HG03066 (cell line): ENCODE data around the gene KHNYN.

ENCODE experiments used
- ATAC-seq: cut with Tn5 transposase; IDR thresholded peaks from one replicate; pipeline ENCODE4 v1.9.1; 2021; ENCODE audit warnings: low read depth; ENCODE audit not compliant: unreplicated experiment

The KHNYN gene

DNA sequence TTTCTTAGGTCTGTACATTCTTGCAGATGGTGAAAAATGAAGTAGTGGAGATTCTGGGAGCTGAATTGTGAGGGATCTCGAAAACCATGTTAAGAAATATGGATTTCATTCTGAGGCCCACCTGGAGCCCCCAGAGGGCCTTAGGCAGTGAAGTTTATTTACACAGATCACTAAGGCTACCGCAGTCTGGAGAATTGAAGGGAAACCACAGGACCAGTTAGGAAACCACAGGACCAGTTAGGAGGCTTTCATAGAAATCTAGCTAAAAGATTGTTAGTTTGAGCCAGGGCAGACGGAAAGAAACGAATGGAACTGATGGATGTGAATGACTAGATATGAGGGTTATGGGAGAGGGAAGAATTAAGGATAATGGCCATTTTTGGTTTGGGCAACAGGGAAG, 7.5 kb upstream of the KHNYN start:
- ATAC-seq: no peak

DNA sequence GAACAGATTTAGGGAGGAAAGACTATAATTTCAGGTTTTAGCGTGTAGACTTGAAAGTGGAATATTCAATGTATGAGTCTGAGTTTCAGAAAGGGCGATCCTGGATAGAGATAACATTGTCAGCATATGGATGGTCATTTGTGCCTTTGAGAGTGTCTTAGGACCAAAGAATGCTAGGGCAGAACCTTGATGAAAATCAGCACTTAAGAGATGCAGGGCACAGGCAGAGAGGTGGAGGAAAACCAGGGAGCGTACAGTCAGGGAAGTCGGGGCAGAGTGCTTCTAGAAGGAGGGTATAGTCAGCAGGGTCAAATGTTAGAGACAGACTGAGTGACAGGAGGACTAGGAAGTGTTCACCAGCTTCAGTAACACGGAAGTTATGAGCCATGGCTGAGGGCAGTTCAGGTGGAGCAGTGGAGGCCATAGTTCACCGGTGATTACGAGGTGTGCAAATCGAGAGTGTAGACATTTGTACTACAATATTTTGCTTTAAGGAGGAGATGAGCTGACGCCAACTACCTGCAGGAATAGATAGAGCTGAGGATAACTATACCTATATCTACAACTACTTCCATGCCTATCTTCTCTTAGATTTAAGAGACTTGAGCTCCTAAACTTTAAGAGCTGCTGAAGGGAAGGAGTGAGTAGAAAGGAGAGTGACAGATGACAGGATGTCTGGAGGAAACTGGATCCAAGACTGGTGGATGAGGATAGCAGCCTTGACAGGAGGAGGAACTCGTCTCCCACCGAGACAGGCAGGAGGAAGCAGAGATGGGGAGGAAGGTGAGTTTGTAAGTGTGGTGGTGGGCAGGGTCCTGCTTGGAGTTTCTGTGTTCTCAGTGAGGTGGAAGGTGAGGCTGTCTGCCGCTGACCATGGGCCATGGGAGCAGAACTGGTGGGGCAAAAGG, 6.8 kb upstream of the KHNYN start:
- no peak for ATAC-seq

DNA sequence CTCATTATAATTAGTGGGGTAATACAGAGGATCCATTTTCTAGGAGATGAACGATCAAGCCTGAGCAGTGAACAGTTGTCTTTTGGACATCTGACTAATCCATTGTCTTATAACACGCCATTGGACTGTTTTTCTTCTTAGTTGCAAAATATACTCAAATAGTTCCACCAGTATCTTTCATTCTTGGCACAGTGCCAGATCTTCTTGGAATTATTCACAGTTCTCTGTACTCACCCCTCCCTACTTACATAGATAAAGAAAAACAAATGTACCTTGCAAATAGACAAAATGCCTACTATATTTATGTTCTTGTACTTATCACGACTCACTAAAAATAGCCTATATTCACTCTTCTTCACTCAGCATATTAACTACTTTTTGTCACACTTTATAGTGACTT, 4.0 kb upstream of the KHNYN start:
- no peak for ATAC-seq

DNA sequence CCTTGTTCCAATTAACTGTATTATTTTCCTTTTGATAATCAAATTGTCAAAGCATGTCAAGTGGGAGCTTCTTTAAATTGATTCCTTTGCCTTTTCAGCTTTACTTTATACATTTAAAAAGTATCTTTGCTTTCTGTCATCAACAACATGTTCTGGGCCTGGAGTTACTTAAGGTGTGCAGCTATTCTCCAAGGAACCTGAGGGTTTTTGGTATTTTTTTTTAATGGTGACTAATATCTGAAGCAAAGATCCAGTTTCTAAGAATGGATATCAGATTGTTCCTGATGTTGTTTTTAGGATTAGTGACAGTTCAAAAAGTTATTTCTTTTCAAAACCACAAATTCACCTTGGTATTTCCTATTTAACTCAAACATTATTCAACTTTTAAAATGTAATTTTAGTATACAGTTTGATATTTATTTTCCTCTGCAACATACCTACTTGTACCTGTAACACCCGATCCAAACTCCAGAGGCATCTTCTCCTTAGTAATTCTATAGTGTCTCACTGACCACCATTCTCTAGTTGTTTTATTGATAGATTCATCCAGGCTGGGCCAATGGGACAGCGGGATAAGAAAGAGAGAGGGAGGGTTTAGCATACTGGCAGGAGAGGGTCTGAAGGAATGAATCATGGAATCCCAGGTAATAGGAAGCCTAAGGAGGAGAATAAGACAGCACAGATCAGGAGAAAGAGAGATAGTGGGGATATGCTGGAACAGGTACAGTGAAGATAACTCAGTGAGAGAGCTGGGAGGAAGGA, 3.4 kb upstream of the KHNYN start:
- ATAC-seq: no peak

DNA sequence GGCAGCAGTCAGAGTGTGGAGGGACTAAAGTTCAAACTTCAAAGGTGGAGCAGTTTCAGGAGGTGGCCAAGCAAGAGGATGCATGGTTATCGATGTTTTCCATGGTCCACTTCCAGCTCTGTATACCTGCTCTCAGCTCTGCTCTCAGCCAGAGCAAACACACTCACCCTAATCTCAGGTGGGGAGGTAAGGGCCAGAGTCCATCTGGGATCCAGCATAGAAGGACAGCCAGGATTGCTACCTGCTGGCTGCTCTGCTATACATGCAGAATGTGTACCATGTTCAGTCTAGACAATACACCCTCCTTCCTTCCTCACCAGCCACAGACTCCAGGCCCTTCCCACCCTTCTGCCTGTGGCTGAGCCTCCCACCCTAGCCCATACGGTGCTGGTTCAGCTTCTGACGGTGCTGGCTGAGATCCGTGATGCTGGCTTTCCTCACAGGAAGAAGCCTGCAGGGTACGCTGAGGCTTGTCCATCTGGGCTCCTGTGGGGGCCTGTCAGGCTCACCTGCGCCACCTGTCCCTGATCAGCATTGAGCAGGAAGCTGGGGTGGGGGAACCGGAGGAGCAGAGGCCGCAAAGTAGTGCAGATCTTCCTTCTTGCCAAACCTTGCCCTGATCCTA, 2.7 kb upstream of the KHNYN start:
- ATAC-seq: no peak

DNA sequence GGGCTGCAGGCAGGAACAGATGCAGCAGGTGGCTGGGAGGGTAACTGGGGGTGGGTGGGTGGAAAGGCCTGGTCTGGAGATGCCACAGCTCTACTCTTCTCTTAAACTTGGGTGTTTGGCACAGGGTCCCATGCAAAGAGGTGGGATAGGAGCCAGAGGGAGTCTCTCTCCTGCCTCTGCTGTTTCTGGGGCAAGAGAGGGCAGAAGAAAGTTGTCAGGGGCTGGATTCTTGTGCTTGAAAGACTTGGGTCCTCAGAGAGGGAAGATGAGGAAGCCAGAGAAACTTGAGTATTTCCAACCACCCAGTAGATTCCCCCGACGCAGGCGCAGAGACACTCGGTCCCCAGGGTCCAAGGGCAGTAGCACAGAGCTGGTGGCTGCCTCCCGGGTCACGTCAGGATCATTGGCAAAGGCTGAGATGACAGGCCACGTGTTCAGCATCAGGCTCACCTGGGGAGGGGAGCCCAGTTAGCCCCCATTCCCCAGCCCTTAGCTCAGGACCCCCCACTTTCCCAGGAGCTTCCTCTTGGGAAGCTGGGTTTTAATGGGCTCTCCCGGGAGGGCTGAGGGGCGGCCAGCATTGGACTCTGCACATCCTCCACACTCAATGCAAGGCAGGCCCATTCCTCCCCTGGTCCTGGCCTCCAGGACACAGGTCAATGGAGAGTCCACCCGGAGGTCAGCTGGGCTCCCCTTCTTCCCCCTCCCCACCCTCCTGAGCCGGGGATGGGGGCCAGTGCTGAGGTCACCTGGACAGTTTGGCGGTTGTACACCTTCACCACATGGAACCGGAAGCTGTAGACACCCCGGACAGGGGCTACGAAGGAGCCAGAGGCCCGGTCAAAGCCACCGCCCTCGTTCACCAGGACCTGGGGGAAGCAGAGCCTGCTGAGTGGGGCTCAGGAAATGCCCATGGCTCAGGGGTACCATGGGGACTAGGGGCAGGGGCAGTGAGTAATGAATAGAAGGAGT, 1.9 kb upstream of the KHNYN start:
- no peak for ATAC-seq

DNA sequence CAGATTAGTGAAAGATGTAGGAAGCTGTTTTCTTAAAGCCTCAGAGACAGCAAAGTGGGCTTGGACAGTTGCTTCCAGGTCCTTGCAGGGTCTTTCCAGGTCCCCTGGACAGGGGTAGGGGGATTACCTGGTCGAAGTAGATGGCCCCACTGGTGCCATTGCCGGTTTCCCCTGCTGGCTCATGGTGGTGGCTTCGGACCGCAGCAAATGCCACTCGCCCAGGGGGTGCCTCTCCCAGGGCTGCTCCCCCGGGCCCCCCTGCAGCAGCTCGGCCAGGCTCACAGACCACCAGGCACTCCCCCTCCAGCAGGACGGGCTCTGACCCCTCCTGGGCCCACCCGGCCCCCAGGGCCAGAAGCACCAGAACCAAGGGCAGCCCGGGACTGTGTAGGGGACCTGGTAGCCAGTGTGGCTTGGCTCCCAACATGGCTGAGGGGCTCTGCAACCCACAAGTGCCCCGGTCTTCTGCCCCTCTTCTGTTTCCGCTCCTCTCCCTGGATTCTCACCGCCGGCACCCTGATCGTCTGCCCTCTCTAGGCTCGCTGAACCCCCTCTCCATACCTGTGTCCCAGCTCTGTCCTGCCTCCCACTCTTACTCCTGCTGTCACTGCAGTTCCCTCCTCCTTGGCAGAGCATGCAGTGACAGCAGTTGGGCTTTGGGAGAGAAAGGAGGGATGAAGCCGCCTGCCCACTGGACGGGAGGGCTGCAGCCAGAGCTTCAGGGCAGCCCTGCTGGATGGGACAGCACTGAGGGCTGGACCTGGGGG, 943 bp upstream of the KHNYN start:
- ATAC-seq: no peak

DNA sequence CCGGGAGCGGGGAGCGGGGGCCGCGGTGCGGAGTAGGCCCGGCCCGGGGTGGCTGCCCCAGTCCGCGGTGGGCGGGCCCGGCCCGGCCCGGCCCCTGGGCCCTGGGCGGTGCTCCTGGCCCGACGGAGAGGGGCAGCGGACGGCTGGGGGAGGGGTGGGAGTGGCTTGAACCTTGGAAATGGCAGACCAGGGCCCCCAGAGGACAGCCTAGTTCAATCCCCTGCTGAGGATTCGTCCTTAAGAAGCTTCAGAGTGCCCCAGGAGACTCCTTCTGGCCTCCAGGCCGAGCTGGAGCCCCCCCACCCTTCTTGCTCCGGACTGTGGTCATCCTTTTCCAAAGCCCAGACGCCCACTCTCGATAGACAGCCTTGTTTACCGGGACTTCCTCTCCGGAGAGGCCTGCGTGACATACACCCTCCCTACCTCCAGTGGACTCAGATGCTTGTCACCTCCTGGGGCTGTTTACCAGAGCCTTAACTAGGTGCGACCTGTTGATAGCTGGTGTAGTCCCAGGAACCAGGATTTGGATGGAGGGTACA, 458 bp downstream of the KHNYN start:
- peak; percentile 63 for ATAC-seq

DNA sequence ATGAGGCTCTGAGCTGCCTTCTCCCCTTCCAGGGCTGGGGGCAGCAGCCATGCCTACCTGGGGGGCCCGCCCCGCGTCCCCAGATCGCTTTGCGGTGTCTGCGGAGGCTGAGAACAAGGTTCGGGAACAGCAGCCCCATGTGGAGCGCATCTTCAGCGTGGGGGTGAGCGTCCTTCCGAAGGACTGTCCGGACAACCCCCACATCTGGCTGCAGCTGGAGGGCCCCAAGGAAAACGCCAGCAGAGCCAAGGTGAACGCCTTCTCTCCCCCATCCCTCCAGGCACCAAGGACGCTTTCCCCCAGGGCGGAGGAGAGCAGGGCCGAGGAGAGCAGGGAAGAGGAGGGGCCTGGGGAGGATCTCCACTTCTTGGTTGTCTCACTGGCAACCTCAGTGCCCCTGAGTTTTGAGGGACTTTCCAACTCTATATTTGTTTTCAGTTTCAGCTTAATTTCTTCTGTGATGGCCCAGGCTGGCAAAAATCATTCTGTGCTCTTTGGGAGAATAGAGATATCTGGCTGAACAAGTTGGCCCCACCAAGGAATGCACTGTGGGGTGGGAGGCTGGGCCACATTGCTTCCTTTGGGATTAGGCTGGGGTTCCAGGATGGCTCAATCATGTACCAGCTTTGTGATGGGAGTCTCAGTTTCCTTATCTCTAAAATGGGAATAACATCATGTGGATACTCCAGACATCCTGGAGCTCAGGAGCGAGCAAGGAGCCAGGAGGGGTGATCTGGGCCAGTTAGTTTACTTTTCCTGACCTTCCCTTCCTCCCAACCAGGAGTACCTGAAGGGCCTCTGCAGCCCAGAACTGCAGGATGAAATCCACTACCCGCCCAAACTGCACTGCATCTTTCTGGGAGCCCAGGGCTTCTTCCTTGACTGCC, 1.2 kb downstream of the KHNYN start:
- ATAC-seq: no peak

DNA sequence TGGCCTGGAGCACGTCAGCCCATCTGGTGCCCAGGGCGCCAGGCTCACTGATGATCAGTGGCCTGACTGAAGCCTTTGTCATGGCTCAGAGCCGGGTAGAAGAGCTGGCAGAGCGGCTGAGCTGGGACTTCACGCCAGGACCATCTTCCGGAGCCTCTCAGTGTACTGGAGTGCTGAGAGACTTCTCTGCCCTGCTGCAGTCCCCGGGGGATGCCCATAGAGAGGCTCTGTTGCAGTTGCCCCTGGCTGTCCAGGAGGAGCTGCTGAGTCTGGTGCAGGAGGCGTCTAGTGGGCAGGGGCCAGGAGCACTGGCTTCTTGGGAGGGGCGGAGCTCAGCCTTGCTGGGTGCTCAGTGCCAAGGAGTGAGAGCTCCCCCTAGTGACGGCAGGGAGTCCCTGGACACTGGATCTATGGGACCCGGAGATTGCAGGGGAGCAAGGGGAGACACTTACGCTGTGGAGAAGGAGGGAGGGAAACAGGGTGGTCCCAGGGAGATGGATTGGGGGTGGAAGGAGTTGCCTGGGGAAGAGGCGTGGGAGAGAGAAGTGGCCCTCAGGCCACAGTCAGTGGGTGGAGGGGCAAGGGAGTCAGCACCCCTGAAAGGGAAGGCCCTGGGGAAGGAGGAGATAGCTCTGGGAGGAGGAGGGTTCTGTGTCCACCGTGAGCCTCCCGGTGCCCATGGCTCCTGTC, 2.0 kb downstream of the KHNYN start:
- peak; percentile 42 for ATAC-seq

DNA sequence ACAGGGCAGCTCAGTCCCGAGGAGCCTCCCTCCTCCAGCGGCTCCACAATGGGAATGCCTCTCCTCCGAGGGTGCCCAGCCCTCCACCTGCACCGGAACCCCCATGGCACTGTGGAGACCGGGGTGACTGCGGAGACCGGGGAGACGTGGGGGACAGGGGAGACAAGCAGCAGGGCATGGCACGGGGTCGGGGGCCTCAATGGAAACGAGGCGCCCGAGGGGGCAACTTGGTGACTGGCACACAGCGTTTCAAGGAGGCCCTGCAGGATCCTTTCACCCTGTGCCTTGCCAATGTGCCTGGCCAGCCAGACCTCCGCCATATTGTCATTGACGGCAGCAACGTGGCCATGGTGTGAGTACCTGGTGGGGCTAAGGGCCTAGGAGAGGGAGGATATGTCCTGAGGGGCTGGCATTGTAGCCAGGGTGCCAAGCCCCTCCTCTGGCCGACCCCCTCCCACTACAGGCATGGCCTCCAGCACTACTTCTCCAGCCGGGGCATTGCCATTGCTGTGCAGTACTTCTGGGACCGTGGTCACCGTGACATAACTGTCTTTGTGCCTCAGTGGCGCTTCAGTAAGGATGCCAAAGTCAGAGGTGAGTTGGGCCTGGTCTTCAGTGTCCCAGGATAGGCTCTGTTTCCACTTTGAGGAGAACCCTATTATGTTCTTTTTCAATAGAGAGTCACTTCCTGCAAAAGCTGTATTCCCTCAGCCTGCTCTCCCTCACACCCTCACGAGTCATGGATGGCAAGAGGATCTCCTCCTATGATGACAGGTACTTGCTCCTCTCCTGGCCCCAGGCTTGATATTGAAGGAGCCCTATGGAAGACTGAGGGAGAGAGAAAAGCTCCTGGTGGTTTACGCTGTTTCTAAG, 2.7 kb downstream of the KHNYN start:
- no peak for ATAC-seq

DNA sequence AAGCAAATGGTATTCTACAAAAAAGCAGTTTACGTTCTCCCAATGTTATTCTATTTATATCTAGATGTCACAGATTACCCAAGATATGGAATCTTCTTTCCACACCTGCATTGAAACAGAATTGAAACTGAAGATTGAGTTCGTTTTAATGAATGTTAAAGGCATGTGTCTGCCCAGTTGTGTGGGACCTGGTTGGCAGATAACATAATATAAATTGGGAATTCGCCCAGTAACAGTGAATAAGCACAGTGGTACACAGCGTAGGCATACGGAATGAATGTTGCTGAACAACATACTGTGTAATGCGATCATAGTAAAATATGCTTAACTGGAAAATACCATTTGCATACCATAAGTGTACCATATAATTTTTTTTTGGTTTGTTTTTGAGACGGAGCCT, 4.3 kb downstream of the KHNYN start:
- no peak for ATAC-seq

DNA sequence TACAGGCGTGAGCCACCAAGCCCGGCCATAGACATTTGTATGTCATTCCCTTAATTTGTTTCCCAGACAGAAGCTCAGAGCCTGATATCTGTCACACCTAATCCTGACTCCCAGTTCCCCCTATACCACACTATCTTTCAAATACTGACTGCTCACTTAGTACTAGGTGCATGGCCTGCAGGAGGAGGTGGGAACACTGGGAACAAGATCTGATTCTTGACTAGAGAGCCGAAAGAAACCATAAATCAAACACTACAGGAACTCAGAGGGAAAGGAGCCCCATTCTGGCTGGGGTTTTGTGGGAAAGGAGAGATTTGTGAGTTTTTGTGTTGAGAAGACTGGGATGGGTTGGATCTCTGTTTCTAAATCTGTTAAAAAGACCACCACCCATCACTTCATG, 4.9 kb downstream of the KHNYN start:
- ATAC-seq: no peak

DNA sequence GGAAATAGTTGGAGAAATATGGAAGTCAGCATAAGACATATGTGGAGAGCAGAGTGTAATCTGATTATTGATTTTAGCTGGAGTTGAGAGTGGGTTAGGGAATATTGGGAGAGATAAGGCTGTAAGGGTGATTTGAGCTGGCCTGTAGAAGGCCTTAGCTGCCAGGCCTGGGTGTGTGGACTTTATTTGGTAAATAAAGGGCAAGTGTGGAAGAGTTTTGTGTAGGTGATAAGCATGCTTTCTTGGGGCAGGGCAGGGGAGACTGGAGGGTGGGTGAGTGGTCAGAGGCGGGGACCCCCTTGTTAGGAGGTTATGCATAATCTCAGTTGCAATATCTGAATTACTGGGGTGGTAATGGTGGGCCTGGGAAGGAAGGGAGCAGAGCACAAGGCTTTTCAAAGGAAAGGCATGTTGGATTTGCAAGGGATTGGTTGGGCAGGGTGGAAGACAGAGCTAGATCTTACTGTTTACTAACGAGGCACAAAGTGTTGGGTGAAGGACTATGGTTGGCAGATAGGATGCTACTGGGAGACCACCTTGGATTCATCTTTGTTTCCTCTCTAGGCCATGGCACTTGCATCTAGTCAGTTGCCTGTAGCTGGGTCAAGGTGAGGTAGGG, 5.5 kb downstream of the KHNYN start:
- no peak for ATAC-seq

DNA sequence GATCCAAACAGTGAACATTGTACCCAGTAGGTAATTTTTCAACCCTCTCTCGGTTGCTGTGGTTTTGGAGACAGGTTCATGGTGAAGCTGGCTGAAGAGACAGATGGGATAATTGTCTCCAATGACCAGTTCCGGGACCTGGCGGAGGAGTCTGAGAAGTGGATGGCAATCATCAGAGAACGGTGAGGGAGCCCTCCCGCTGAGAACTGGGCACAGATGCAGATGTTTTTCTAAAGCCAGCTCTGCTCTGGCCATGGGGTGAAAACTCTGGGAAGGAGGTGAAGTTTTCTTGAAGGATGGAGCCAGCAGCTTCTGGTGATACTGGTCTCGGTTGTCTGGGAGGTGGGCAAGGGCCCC, 6.2 kb downstream of the KHNYN start:
- no peak for ATAC-seq

DNA sequence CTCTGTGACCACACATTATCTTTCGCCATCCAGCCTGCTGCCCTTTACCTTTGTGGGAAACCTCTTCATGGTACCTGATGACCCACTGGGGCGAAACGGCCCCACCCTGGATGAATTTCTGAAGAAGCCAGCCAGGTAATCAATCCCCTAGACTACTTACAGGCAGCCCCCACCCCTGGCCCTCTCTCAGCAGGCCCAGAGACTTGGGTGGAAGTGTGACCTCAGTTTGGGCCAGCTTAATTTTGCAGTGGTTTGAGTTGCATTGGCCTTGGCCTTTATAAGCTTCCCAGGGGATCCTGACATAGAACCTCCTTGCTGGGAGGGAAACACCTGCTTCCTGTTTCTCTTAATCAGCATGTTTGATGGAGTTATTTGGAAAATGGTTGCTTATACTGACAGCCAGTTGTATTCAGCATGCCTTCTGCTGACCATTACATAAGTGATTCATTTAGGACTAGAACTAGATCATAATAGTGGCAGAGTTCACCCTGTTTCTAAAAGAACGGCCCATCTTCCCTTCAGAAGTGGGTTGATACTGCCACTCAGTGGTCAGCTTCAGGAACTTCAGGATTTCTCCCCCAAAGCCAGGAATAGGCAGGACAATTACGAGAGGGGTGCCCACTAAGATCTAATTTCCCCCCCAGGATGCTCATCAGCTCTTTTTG, 6.7 kb downstream of the KHNYN start:
- no peak for ATAC-seq
